ENCODE data around the gene BCAT1. TPM values are rescaled to one million over a fixed set of nuclear protein-coding genes. Genes with fewer than 3 reads are reported as not detected.
"Not testable (repeated sequence)": the region's sequence is repeated elsewhere in the genome, so short reads cannot be mapped to it uniquely, and the experiment has no call there.

The BCAT1 gene
- total RNA-seq, 1 donor from 2014 or later = 35.3 TPM

DNA sequence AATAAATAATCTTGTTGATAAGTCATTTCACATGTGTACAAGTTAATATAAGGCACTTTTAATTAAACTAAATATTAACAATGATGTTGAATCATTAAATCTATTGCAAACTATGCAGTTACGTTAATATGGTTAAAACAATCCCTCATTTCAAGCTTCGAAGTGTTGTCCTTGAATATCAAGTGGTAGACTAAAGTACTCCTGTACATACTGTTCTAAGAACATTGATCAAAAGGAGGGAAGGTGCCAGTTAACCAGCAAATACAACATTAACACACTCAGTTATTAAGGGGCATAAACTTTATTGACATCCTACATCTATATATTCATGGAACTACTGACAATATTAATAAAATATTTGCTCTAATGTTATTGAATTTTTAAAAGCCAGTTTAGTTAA lies 8.7 kb downstream of the BCAT1 start:
- H3K27me3 ChIP-seq (ENCODE audit: control insufficient read depth, insufficient read depth, low read length) = no peaks in the 10 kb centered on the region
- TF ChIP-seq CTCF (IDR thresholded peaks at IDR 0.05; ENCODE audit: insufficient read depth, low read length, severe bottlenecking) = no peak
- no peak overlapping the region for H3K4me3 ChIP-seq (ENCODE audit: low read depth, low read length)
- no peaks in the 10 kb centered on the region for H3K36me3 ChIP-seq (ENCODE audit: control insufficient read depth, insufficient read depth, low read length)
- no peak for FAIRE-seq
- no peak for DNase-seq (ENCODE audit: low read depth)

DNA sequence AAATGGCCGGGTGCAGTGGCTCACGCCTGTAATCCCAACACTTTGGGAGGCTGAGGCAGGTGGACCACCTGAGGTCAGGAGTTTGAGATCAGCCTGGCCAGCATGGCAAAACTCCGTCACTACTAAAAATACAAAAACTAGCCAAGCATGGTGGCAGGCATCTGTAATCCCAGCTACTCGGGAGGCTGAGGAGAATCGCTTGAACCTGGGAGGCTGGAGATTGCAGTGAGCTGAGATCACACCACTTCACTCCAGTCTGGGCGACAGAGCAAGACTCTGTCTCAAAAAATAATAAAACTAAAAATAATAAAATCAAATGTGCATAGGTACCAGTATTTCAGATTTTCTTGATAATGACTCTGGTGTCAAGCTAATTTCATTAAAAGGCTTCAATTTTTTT lies 9.3 kb downstream of the BCAT1 start:
- not testable (repeated sequence) for H3K27me3 ChIP-seq (ENCODE audit: control insufficient read depth, insufficient read depth, low read length); H3K4me3 ChIP-seq (ENCODE audit: low read depth, low read length); DNase-seq (ENCODE audit: low read depth); H3K36me3 ChIP-seq (ENCODE audit: control insufficient read depth, insufficient read depth, low read length); FAIRE-seq

- Histone ChIP-seq H3K36me3 (ENCODE audit: control insufficient read depth, insufficient read depth, low read length) (no peaks in the 10 kb centered on the region), H3K4me3 (ENCODE audit: low read depth, low read length) (no peak overlapping the region), H3K27me3 (ENCODE audit: control insufficient read depth, insufficient read depth, low read length) (no peaks in the 10 kb centered on the region)
- DNase-seq (ENCODE audit: low read depth) (no peak), FAIRE-seq (no peak)
- TF ChIP-seq CTCF (IDR thresholded peaks at IDR 0.05; ENCODE audit: insufficient read depth, low read length, severe bottlenecking) = no peak
Observed at GRCh38 chr12:24938341-24938740, 10.6 kb downstream of the BCAT1 start.

GRCh38 chr12:24937553-24938244 lies 11.2 kb downstream of the BCAT1 start:
- DNase-seq (ENCODE audit: low read depth) (no peak), FAIRE-seq (no peak)
- Histone ChIP-seq H3K36me3 (ENCODE audit: control insufficient read depth, insufficient read depth, low read length) (no peaks in the 10 kb centered on the region), H3K4me3 (ENCODE audit: low read depth, low read length) (no peak overlapping the region), H3K27me3 (ENCODE audit: control insufficient read depth, insufficient read depth, low read length) (no peaks in the 10 kb centered on the region)
- TF ChIP-seq CTCF (IDR thresholded peaks at IDR 0.05; ENCODE audit: insufficient read depth, low read length, severe bottlenecking) = no peak

GRCh38 chr12:24933694-24934407 lies 15.1 kb downstream of the BCAT1 start:
- no peaks in the 10 kb centered on the region for H3K27me3 ChIP-seq (ENCODE audit: control insufficient read depth, insufficient read depth, low read length)
- H3K36me3 ChIP-seq (ENCODE audit: control insufficient read depth, insufficient read depth, low read length) = no peaks in the 10 kb centered on the region
- H3K4me3 ChIP-seq (ENCODE audit: low read depth, low read length) = no peak overlapping the region
- no peak for TF ChIP-seq CTCF (IDR thresholded peaks at IDR 0.05; ENCODE audit: insufficient read depth, low read length, severe bottlenecking)
- DNase-seq (ENCODE audit: low read depth) (no peak), FAIRE-seq (no peak)

DNA sequence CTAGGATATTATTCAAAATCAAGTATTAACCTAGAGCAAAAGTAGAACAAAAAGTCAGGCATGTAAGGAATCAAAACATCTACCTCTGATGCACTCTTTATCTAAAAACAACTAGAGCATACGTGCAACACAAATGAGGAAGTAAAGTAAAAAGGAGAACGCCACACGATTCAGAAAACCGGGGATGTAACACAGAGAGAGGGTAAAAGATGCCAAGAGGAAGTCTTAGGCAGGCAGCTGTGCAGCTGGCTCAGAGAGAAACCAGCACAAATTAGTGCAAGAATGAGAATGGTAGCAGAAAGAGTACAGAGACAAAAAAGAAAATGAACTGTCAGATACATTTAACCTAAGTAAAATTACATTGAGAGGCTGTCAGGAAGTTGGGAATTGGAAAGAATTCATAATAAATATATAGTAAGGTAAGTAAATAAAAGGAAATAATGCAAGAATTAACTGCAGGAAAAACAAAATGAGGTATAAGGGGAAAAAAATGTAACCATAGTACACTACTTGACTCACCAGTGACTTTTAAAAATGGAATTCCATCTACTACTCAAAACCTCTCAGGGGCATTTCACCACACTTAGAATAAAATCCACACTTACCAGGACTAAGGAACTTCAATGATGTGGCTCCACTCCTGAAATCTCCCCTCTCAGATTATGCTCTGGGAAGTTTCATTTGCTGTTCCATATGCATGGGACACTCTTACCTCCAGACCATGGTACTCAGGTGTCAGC lies 17.1 kb downstream of the BCAT1 start:
- no peak for TF ChIP-seq CTCF (IDR thresholded peaks at IDR 0.05; ENCODE audit: insufficient read depth, low read length, severe bottlenecking)
- FAIRE-seq = no peak
- Histone ChIP-seq H3K27me3 (ENCODE audit: control insufficient read depth, insufficient read depth, low read length) (no peaks in the 10 kb centered on the region), H3K36me3 (ENCODE audit: control insufficient read depth, insufficient read depth, low read length) (no peaks in the 10 kb centered on the region), H3K4me3 (ENCODE audit: low read depth, low read length) (no peak overlapping the region)
- no peak for DNase-seq (ENCODE audit: low read depth)

All from bronchial epithelial cell (primary cell).